Astrocyte (in vitro differentiated cells and primary cell): ENCODE measurements around the gene RAP1B. TPM values are rescaled to one million over a fixed set of nuclear protein-coding genes. Genes with fewer than 3 reads are reported as not detected.

Experiments used
- DNase-seq: peaks from one replicate; pipeline ENCODE4 v3.0.0-alpha.2; 2010; ENCODE audit warnings: low read depth
- FAIRE-seq: peaks from 2 replicates; lab custom pipeline; 2011; peaks lifted over from hg19 to GRCh38; lab: Jason Lieb, UNC
- H2AFZ ChIP-seq: 2 replicates; pipeline ENCODE4 v1.6.0; 2012; ENCODE audit warnings: low read depth, low read length, inconsistent platforms
- H3K27ac ChIP-seq: 2 replicates; pipeline ENCODE4 v1.5.1; 2011; ENCODE audit warnings: low read depth, low read length, inconsistent platforms
- H3K27me3 ChIP-seq: 2 replicates; pipeline ENCODE4 v1.6.0; 2011; ENCODE audit warnings: low read length, inconsistent platforms; ENCODE audit not compliant: insufficient read depth
- H3K36me3 ChIP-seq: 2 replicates; pipeline ENCODE4 v1.5.1; 2011; ENCODE audit warnings: low read length, inconsistent platforms; ENCODE audit not compliant: insufficient read depth
- H3K4me1 ChIP-seq: 2 replicates; pipeline ENCODE4 v1.5.1; 2011; ENCODE audit warnings: low read length, inconsistent platforms; ENCODE audit not compliant: insufficient read depth
- H3K4me2 ChIP-seq: 2 replicates; pipeline ENCODE4 v1.6.0; 2012; ENCODE audit warnings: low read length, inconsistent platforms
- H3K4me3 ChIP-seq: 2 replicates; pipeline ENCODE4 v1.5.1; 2011; ENCODE audit warnings: low read depth, mild to moderate bottlenecking, low read length, inconsistent platforms; ENCODE audit not compliant: insufficient read depth
- H3K79me2 ChIP-seq: 2 replicates; pipeline ENCODE4 v1.6.0; 2012; ENCODE audit warnings: mild to moderate bottlenecking, low read length, inconsistent platforms; ENCODE audit not compliant: insufficient read depth
- H3K9ac ChIP-seq: 2 replicates; pipeline ENCODE4 v1.6.0; 2012; ENCODE audit warnings: mild to moderate bottlenecking, low read length, inconsistent platforms
- H3K9me3 ChIP-seq: 2 replicates; pipeline ENCODE4 v1.5.1; 2012; ENCODE audit warnings: low read depth, mild to moderate bottlenecking, low read length, inconsistent platforms; ENCODE audit not compliant: insufficient read depth
- H4K20me1 ChIP-seq: 2 replicates; pipeline ENCODE4 v1.6.0; 2012; ENCODE audit warnings: low read length, inconsistent platforms; ENCODE audit not compliant: insufficient read depth
- H3K27ac Mint-ChIP-seq: one replicate; pipeline ENCODE4 v1.8.0; 2021; ENCODE audit warnings: mild to moderate bottlenecking, mixed read lengths; ENCODE audit not compliant: unreplicated experiment
- H3K27me3 Mint-ChIP-seq: one replicate; pipeline ENCODE4 v1.8.0; 2021; ENCODE audit warnings: low read depth, mixed read lengths; ENCODE audit not compliant: unreplicated experiment
- H3K36me3 Mint-ChIP-seq: one replicate; pipeline ENCODE4 v1.8.0; 2021; ENCODE audit warnings: low read depth, mixed read lengths; ENCODE audit not compliant: unreplicated experiment
- H3K4me1 Mint-ChIP-seq: one replicate; pipeline ENCODE4 v1.8.0; 2021; ENCODE audit warnings: low read depth, mixed read lengths; ENCODE audit not compliant: unreplicated experiment
- H3K4me3 Mint-ChIP-seq: one replicate; pipeline ENCODE4 v1.8.0; 2021; ENCODE audit warnings: mild to moderate bottlenecking, moderate library complexity, mixed read lengths; ENCODE audit not compliant: unreplicated experiment
- H3K9me3 Mint-ChIP-seq: one replicate; pipeline ENCODE4 v1.8.0; 2021; ENCODE audit warnings: mild to moderate bottlenecking, mixed read lengths; ENCODE audit not compliant: unreplicated experiment
- EZH2 ChIP-seq: IDR thresholded peaks from 2 replicates; pipeline ENCODE4 v1.6.1; 2012; ENCODE audit warnings: mild to moderate bottlenecking, low read length, inconsistent platforms; ENCODE audit not compliant: insufficient read depth
- total RNA-seq: library from RNA; stranded (reverse); gene quantifications from 2 replicates; pipeline ENCODE4 v1.2.1, GENCODE V29; 2021
- TF ChIP-seq, protein P1 (sequence below): IDR thresholded peaks from 2 replicates; pipeline ENCODE4 v1.5.1; 2011; ENCODE audit warnings: low read depth, mild to moderate bottlenecking, inconsistent platforms, low read length, moderate library complexity; ENCODE audit not compliant: insufficient read depth

The RAP1B gene
- total RNA-seq, 1 donor from 2014 or later: 216 TPM

DNA sequence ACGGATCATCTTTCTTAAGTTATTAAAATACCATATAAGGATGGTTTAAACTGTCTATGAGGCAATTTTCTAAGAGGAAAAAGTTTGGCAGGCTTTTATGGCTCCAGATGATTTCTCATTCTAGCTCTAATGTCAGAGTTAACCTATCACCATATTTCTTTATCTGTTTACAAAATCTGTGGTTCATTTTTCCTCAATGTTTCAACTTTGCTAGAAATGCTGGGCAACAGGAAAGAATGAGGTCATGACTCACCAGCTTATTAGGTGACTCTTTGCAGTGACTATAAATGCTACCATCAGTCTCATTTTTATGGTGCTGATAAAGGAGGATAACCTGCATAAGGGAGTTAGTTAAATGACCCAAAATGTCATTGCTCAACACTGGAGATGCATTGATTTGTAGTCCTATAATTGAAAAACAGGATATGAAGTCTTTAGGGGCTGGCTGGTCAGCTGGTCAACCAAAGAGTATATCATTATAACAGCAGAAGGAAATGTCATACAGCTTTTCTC, 45.3 kb upstream of the RAP1B start:
- H3K27ac ChIP-seq: peak overlapping the region; percentile 33
- H3K4me1 Mint-ChIP-seq: peaks cover 8% of the 10 kb centered on the region
- H3K27ac Mint-ChIP-seq: peak overlapping the region; percentile 21
- peak overlapping the region; percentile 24 for H3K4me2 ChIP-seq
- H2AFZ ChIP-seq: no peak overlapping the region
- TF ChIP-seq, protein P1, sequence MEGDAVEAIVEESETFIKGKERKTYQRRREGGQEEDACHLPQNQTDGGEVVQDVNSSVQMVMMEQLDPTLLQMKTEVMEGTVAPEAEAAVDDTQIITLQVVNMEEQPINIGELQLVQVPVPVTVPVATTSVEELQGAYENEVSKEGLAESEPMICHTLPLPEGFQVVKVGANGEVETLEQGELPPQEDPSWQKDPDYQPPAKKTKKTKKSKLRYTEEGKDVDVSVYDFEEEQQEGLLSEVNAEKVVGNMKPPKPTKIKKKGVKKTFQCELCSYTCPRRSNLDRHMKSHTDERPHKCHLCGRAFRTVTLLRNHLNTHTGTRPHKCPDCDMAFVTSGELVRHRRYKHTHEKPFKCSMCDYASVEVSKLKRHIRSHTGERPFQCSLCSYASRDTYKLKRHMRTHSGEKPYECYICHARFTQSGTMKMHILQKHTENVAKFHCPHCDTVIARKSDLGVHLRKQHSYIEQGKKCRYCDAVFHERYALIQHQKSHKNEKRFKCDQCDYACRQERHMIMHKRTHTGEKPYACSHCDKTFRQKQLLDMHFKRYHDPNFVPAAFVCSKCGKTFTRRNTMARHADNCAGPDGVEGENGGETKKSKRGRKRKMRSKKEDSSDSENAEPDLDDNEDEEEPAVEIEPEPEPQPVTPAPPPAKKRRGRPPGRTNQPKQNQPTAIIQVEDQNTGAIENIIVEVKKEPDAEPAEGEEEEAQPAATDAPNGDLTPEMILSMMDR: no peak
- no peak for TF ChIP-seq EZH2
- H3K4me3 ChIP-seq: no peak overlapping the region
- no peaks in the 10 kb centered on the region for H3K36me3 ChIP-seq
- DNase-seq (peak; percentile 92), FAIRE-seq (peak; percentile 96)
- peaks cover 10% of the 10 kb centered on the region for H3K4me1 ChIP-seq
- H3K9me3 ChIP-seq: no peaks in the 10 kb centered on the region
- no peaks in the 10 kb centered on the region for H3K36me3 Mint-ChIP-seq
- no peaks in the 10 kb centered on the region for H3K27me3 ChIP-seq
- no peaks in the 10 kb centered on the region for H4K20me1 ChIP-seq
- H3K9me3 Mint-ChIP-seq: no peaks in the 10 kb centered on the region
- no peaks in the 10 kb centered on the region for H3K79me2 ChIP-seq
- H3K27me3 Mint-ChIP-seq: no peaks in the 10 kb centered on the region
- no peak overlapping the region for H3K9ac ChIP-seq
- H3K4me3 Mint-ChIP-seq: no peak overlapping the region

DNA sequence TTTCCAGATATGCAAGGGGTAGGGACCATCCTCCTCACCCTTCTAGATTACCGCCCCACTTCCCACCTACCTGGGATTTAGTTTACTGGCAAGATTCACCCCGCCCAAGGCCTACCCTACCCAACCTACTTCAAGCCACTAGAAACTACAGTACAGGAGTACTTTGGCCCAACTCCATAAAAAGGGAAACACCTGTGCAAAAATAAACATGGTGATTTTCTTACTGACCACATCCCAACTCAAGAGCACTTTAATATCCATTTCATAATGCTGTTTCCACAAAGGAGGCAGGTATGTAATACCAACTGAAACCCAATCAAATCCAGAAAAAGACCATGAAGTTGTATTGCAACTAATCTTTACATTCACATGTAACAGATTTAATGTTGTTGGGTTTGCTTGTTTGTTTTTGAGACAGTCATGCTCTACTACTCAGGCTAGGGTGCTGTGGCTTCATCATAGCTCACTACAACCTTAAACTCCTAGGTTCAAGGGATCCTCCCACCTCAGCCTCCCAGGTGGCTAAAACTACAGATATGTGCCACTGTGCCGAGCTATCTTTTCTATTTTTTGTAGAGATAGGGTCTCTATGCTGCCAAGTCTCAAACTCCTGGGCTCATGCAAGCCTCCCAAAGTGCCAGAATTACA, 41.7 kb upstream of the RAP1B start:
- Histone ChIP-seq H3K36me3 (no peaks in the 10 kb centered on the region), H3K4me2 (no peak overlapping the region), H3K4me1 (peaks cover 9% of the 10 kb centered on the region), H3K27me3 (no peaks in the 10 kb centered on the region), H3K9me3 (no peaks in the 10 kb centered on the region), H3K27ac (no peak overlapping the region), H3K9ac (no peak overlapping the region), H4K20me1 (no peaks in the 10 kb centered on the region), H3K4me3 (no peak overlapping the region), H2AFZ (no peak overlapping the region), H3K79me2 (no peaks in the 10 kb centered on the region)
- DNase-seq (no peak), FAIRE-seq (no peak)
- peaks cover 8% of the 10 kb centered on the region for H3K4me1 Mint-ChIP-seq
- H3K9me3 Mint-ChIP-seq: no peaks in the 10 kb centered on the region
- H3K4me3 Mint-ChIP-seq: no peak overlapping the region
- H3K27me3 Mint-ChIP-seq: no peaks in the 10 kb centered on the region
- no peak overlapping the region for H3K27ac Mint-ChIP-seq
- H3K36me3 Mint-ChIP-seq: no peaks in the 10 kb centered on the region
- TF ChIP-seq, protein P1: no peak
- TF ChIP-seq EZH2: no peak

DNA sequence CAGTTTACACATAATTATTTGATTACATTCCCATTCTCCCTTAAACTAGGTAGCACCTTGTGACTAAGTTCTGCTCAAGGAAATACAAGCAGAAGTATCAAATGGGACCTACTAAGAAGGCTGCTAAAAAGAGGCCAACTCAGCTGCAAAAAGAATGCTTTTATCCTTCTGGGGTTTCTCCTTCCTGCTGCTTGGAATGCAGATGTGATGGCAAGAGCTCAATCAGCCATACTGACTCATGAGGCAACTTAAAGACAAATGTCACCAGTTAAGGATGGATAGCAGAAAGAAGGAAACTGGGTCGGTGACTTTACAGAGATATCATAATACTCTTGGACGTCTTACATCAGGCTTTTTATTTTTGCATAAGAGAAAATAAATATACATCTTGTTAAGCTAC, 38.0 kb upstream of the RAP1B start:
- Histone ChIP-seq H2AFZ (no peak overlapping the region), H4K20me1 (no peaks in the 10 kb centered on the region), H3K4me1 (no peaks in the 10 kb centered on the region), H3K4me2 (no peak overlapping the region), H3K27me3 (no peaks in the 10 kb centered on the region), H3K9ac (no peak overlapping the region), H3K4me3 (no peak overlapping the region), H3K36me3 (no peaks in the 10 kb centered on the region), H3K27ac (no peak overlapping the region), H3K79me2 (no peaks in the 10 kb centered on the region), H3K9me3 (no peaks in the 10 kb centered on the region)
- Mint-ChIP-seq H3K27ac (no peak overlapping the region), H3K27me3 (no peaks in the 10 kb centered on the region), H3K36me3 (no peaks in the 10 kb centered on the region), H3K4me3 (no peak overlapping the region), H3K4me1 (no peaks in the 10 kb centered on the region), H3K9me3 (no peaks in the 10 kb centered on the region)
- TF ChIP-seq EZH2: no peak
- TF ChIP-seq, protein P1: no peak
- FAIRE-seq: no peak
- peak; percentile 55 for DNase-seq
